ENCODE results near the gene CDK6. TPM values are rescaled to one million over a fixed set of nuclear protein-coding genes. Genes with fewer than 3 reads are reported as not detected.

Gene CDK6
- total and polyA plus RNA-seq, 5 experiments from 2014 or later = 10.1 to 29.4 (median 12.9) TPM

DNA sequence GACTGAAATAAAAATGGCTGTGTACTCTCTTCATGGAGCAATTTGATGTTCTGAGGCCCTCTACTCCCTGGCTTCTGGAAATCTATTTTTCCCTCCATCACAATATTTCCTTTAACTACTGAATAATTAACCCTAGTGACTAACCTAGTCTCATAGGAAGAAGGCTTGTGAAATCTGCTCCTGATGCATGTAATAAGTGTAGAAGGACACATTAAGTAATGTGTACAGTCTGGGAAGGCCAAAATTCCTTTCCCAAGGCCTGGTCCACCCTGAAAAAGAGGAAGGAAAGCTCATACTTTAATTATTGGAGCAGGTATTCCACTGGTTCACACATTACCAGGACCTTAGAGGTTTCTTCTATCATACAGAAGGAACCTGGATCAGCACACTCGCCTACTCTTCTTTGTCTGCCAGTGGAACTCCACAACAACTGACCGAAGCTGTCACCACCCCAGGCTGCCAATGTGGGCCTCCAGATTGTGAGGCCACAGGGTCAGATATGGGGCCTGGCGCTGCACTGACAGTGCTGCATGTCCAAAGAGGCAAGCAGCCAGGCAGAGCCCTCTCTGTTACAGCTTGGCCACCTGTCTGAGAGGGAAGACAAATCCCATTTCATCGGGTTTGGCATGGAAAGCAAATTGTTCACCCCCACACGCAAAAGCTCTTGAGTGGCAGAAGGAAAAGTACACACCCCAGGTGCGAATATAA, 191.8 kb downstream of the CDK6 start:
- H3K27me3 Mint-ChIP-seq = no peaks in the 10 kb centered on the region
- peaks cover 17 to 81% (median 48%) of the 10 kb centered on the region in 4 donors for H3K4me1 Mint-ChIP-seq
- DNase-seq (no peak), ATAC-seq (no peak)
- no peak overlapping the region for H3K4me3 Mint-ChIP-seq
- peak overlapping the region in 7 of 10 donors; percentile 13 to 53 (median 43) for H3K27ac Mint-ChIP-seq
- POLR2A ChIA-PET = no interaction called here
- peaks cover 0 to 5% (median 0%) of the 10 kb centered on the region in 3 donors for H3K36me3 Mint-ChIP-seq
- no peaks in the 10 kb centered on the region for H3K9me3 Mint-ChIP-seq

DNA sequence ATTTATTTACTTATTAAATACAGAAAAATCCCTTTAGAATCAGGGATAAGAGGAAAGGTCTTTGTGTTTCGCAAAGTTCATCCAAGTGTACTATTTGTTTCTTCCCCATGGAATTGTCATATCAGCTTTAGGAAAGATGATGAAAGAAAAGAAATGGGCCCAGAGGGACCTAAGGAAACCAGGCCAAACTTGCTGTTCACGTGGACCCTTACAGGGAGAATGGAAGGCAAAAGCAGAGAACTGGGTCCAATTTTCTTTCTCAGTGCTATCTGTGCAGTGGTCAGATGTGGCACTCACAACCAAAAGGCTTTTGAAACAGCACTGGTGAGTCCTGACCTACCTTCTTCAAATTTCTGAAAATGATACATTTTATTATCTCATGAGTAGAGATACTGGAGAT, 192.6 kb downstream of the CDK6 start:
- H3K27ac Mint-ChIP-seq = peak overlapping the region in 3 of 10 donors; percentile 3 to 57 (median 42)
- no peaks in the 10 kb centered on the region for H3K27me3 Mint-ChIP-seq
- DNase-seq (no peak), ATAC-seq (no peak)
- POLR2A ChIA-PET = no interaction called here
- peaks cover 0 to 5% (median 0%) of the 10 kb centered on the region in 3 donors for H3K36me3 Mint-ChIP-seq
- no peaks in the 10 kb centered on the region for H3K9me3 Mint-ChIP-seq
- H3K4me3 Mint-ChIP-seq = no peak overlapping the region
- peaks cover 19 to 89% (median 53%) of the 10 kb centered on the region in 4 donors for H3K4me1 Mint-ChIP-seq

DNA sequence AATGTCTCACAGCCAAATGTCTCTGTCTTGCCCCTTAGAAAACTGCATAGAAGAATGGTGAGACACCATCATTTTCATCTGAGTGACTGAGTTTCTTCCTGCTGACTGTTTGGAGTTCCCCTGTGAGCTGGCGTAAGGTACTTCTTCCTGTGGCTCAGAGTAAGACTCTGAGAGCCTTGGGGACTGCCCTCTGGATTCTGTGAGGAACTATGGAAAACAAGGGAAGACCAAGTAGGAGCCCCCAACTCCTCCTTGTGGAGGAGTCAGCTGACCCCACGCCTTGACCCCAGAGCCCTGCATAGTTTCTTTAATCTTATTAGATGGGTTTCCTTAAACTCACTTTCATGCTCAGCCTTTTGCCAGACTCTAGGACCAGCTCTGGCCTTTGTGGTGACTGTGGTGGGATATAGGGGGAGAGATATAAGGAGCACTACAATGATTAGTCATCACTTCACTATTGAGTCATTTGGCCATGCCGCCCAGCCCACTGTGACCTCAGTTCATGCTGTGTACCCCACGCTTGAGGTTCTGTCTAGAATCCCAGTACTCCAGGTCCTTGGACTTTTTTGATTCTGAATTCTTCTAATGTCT, 194.4 kb downstream of the CDK6 start:
- H3K4me3 Mint-ChIP-seq = peak overlapping the region in 7 of 10 donors; percentile 8 to 63 (median 33)
- H3K27me3 Mint-ChIP-seq = no peaks in the 10 kb centered on the region
- peak overlapping the region in 9 of 10 donors; percentile 12 to 95 (median 74) for H3K27ac Mint-ChIP-seq
- peaks cover 15 to 75% (median 53%) of the 10 kb centered on the region in 4 donors for H3K4me1 Mint-ChIP-seq
- no peak for DNase-seq
- no peaks in the 10 kb centered on the region for H3K9me3 Mint-ChIP-seq
- peak; percentile 20 to 71 for ATAC-seq
- POLR2A ChIA-PET = interaction anchor here (0.7 kb wide), 1 partner anchor 20 kb away, joined by 3 read pairs; no protein-coding TSS in a partner anchor
- H3K36me3 Mint-ChIP-seq = peaks cover 0 to 5% (median 0%) of the 10 kb centered on the region in 3 donors

DNA sequence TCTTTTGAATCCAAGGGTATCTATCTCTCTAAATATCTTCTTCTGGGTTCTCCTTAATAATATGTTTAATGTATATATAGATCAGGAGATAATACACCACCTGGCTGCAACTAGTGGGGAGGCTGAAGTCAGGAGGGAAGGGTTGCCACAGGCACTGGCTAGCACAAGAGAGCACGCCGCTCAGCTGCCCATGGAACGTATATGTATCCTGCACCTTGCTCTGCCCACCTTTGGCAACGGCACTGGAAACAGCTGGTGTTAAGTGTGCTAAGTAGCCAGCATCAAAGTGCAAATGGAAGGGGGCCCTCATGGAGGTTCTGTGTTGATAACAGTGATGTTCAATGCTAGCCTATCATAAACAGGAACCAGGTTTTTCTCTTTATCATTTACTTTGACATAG, 196.4 kb downstream of the CDK6 start:
- DNase-seq (no peak), ATAC-seq (no peak)
- Mint-ChIP-seq H3K27ac (peak overlapping the region in 4 of 10 donors; percentile 3 to 83 (median 18)), H3K36me3 (peaks cover 0 to 2% (median 0%) of the 10 kb centered on the region in 3 donors), H3K4me1 (peaks cover 12 to 65% (median 41%) of the 10 kb centered on the region in 4 donors), H3K4me3 (peak overlapping the region in 1 of 10 donors; percentile 12), H3K27me3 (no peaks in the 10 kb centered on the region), H3K9me3 (no peaks in the 10 kb centered on the region)
- POLR2A ChIA-PET = no interaction called here

DNA sequence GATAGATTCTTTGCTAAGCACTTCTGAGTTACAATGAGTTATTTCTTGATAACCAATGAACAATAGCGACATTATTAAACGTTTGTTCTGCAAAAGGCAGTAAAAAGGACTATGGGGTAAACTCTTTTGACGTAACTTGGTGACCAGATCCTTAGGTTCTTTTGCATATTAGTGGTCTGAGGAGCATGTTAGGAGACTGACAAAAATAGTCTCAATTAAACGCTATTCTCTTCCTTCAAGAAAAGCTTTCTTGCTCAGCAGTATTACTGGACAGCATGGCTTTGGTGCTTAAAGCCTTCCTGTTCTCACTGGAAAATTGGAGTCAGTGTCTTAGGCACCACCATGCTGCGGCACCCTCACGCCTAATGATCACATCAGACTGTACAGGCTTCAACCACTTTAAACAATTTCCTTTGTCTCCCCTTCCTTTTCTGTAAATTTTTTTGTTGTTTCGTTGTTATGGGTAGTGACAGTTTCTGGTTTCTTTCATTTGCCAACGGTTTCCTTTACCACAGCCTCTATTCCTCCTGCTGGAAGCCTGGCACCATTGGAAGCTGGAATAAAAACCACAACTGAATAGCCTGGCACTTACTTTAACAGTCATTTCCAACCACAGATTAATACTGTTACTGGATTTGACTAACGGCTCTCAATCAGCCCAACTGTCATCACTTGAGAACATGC, 197.0 kb downstream of the CDK6 start:
- Mint-ChIP-seq H3K4me3 (peak overlapping the region in 3 of 10 donors; percentile 2 to 38 (median 12)), H3K4me1 (peaks cover 12 to 70% (median 42%) of the 10 kb centered on the region in 4 donors), H3K9me3 (no peaks in the 10 kb centered on the region)

DNA sequence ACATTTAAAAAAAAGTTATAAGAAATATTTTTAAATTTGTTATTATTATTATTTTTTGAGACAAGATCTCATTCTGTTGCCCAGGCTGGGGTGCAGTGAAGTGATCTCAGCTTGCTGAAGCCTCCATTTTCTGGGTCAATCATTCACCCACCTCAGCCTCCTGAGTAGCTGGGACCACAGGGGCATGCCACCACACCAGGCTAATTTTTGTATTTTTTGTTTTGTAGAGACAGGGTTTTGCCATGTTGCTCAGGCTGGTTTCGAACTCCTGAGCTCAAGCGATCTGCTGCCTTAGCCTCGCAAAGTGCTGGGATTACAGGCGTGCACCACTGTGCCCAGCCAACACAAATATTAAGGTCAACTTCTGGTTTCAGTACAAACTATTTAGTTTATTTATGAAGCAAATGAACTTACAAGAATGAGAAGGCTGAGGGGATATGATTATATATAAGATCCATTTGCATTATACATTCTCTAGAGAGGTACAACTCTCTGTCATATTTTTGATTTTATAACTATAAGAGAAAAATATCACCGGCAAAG, 200.3 kb downstream of the CDK6 start:
- H3K4me1 Mint-ChIP-seq = peaks cover 17 to 68% (median 43%) of the 10 kb centered on the region in 4 donors
- no peak overlapping the region for H3K4me3 Mint-ChIP-seq
- H3K27me3 Mint-ChIP-seq = no peaks in the 10 kb centered on the region
- peak overlapping the region in 3 of 10 donors; percentile 26 to 57 (median 50) for H3K27ac Mint-ChIP-seq
- no peaks in the 10 kb centered on the region for H3K36me3 Mint-ChIP-seq
- DNase-seq (no peak), ATAC-seq (no peak)
- POLR2A ChIA-PET = no interaction called here
- H3K9me3 Mint-ChIP-seq = no peaks in the 10 kb centered on the region

More for the DNA sequence above, 197.0 kb downstream of the CDK6 start:
- Mint-ChIP-seq H3K36me3 (peaks cover 0 to 2% (median 0%) of the 10 kb centered on the region in 3 donors), H3K27me3 (no peaks in the 10 kb centered on the region), H3K27ac (peak overlapping the region in 6 of 10 donors; percentile 3 to 83 (median 23))
- ATAC-seq (peak; percentile 23 to 56), DNase-seq (no peak)
- POLR2A ChIA-PET = no interaction called here

DNA sequence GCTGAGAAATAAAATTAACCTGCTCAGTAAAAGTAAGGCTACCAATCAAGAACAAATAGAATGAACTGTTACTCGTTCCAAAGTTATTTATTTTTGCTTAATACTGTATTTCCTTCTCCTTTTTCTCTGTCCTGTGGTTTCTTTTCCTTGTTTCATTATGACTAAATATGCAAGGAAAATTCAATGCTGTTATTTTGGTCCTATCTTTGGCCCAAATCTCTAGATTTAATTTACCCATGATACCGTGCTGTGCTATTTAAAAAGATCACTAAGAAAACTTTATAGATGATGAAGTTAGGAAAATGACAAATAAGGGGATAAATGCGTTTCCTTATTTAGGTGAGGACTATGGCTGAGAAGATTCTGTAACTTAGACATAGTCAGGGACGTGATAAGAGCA, 200.8 kb downstream of the CDK6 start:
- Mint-ChIP-seq H3K4me3 (peak overlapping the region in 1 of 10 donors; percentile 12), H3K27me3 (no peaks in the 10 kb centered on the region), H3K36me3 (no peaks in the 10 kb centered on the region), H3K4me1 (peaks cover 17 to 66% (median 40%) of the 10 kb centered on the region in 4 donors), H3K9me3 (peaks cover 0 to 2% (median 0%) of the 10 kb centered on the region in 9 donors), H3K27ac (peak overlapping the region in 3 of 10 donors; percentile 26 to 57 (median 29))
- ATAC-seq = no peak
- POLR2A ChIA-PET = no interaction called here
- no peak for DNase-seq

DNA sequence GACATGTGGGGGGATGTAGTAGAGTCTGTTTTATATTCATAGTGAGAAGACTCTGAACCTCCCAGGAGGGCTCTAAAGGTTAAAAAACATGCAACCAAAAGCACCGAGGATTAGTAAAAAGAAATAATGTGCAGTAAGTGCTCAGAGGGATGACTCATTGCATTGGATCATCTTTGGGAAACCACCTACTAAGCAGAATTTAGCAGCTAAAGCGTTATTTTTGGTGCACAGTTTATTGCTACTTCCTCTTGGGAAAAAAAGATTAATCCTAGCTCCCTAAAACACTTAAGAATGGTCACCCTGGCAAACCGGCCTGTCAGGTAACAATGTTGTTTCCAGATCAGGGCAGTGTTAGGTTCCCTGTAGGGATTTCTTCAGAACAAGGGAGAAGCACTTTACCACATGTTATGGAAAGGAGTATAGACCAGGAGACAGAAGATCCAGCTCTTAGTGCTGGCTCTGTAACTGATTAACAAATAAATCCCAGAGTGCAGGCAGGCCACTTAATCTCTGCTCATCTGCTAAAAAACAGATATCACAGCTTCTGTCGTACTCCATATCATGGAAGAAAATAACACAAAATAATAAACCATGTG, 201.4 kb downstream of the CDK6 start:
- Mint-ChIP-seq H3K4me3 (peak overlapping the region in 2 of 10 donors; percentile 7 to 24), H3K27ac (peak overlapping the region in 3 of 10 donors; percentile 52 to 58 (median 57)), H3K36me3 (peaks cover 0 to 2% (median 0%) of the 10 kb centered on the region in 3 donors), H3K27me3 (no peaks in the 10 kb centered on the region), H3K9me3 (peaks cover 0 to 7% (median 2%) of the 10 kb centered on the region in 9 donors), H3K4me1 (peaks cover 15 to 61% (median 35%) of the 10 kb centered on the region in 4 donors)
- DNase-seq (no peak), ATAC-seq (no peak)
- POLR2A ChIA-PET = no interaction called here

DNA sequence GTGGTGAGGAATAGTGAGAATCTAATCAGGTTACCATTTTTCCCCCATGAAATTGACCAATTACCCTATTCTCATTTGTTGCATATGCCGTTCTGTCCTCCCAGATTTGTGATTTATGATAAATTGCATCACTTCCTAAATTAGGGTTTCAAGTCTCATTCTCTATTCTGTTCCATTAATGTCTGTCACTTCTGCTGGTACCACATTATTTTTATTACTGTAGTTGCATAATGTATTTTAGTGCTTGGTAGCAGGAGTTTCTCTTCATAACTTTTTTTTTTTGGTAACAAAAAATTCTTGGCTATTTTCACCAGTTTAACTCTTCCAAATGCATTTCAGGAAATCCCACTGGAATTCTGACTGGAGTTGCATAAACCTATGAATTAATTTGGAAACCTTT, 202.2 kb downstream of the CDK6 start:
- no peak for ATAC-seq
- DNase-seq = no peak
- no peaks in the 10 kb centered on the region for H3K27me3 Mint-ChIP-seq
- POLR2A ChIA-PET = no interaction called here
- peak overlapping the region in 1 of 10 donors; percentile 63 for H3K27ac Mint-ChIP-seq
- H3K4me1 Mint-ChIP-seq = peaks cover 11 to 53% (median 28%) of the 10 kb centered on the region in 4 donors
- H3K9me3 Mint-ChIP-seq = peaks cover 0 to 9% (median 2%) of the 10 kb centered on the region in 9 donors
- H3K36me3 Mint-ChIP-seq = peaks cover 0 to 2% (median 2%) of the 10 kb centered on the region in 3 donors
- no peak overlapping the region for H3K4me3 Mint-ChIP-seq

DNA sequence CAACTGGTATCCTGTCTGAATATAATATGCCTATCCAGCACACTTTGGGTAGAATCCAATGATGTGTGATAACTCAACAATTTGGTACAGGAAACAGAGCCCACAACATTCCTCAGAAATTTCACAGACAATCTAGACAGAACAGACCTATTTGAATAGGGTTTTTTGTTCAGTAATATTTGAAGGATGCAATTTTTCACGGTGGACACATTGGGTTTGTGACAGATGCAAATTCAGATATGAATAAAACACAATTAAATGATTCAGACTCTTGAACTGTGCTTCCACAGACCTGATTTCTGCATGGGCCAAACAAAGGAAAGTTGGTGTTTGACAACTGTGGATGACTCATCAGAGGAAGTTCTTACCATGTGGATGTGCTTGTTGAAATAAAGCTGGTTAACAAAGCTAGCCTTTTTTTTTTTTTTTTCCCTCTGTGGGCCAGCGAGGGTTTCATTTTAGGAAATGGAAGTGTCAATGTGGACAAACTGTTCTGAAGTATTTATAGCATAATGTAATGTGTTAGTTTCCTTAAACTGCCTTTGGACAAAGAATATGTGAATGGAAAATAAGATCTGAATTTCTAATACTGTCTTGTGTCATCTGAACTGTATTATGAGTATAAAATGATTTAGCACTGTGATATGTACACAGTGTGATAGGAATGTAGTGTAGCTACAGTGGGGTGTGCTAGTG, 203.0 kb downstream of the CDK6 start:
- H3K27ac Mint-ChIP-seq = peak overlapping the region in 3 of 10 donors; percentile 54 to 63 (median 60)
- peaks cover 14 to 47% (median 24%) of the 10 kb centered on the region in 4 donors for H3K4me1 Mint-ChIP-seq

DNA sequence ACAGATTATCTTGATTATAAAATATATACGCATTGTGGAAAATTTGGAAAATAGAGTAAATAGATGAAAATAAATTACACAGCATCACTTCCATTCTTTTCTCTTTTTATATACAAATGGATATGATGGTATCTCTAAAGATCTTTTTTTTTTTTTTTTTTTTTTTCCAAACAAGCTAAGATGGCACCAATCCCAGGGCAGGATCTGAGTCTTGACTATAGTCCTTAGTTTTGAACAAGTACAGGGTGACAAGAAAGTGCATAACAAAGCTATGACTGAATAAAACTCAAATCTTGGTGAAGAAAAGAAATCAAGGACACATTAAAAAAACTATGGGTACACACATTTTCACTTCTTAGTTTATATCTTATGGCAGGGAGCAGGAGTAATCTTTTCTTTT, 203.6 kb downstream of the CDK6 start:
- Mint-ChIP-seq H3K4me3 (peak overlapping the region in 1 of 10 donors; percentile 56), H3K4me1 (peaks cover 14 to 47% (median 23%) of the 10 kb centered on the region in 4 donors), H3K9me3 (peaks cover 0 to 15% (median 2%) of the 10 kb centered on the region in 9 donors), H3K36me3 (peaks cover 4 to 10% (median 6%) of the 10 kb centered on the region in 3 donors), H3K27me3 (no peaks in the 10 kb centered on the region), H3K27ac (peak overlapping the region in 2 of 10 donors; percentile 54 to 63)
- DNase-seq (no peak), ATAC-seq (no peak)
- POLR2A ChIA-PET = no interaction called here

More for the DNA sequence above, 203.0 kb downstream of the CDK6 start:
- POLR2A ChIA-PET = no interaction called here
- H3K9me3 Mint-ChIP-seq = peaks cover 0 to 13% (median 2%) of the 10 kb centered on the region in 9 donors
- H3K27me3 Mint-ChIP-seq = no peaks in the 10 kb centered on the region
- DNase-seq = no peak
- peaks cover 2 to 8% (median 4%) of the 10 kb centered on the region in 3 donors for H3K36me3 Mint-ChIP-seq
- H3K4me3 Mint-ChIP-seq = peak overlapping the region in 3 of 10 donors; percentile 39 to 56 (median 45)
- ATAC-seq = peak in 1 of 2 donors; percentile 70

All from naive thymus-derived CD8-positive, alpha-beta T cell (primary cell).